Activated T-cell treated with anti-CD3 and anti-CD28 coated beads, Interleukin-2, amount 50 U/mL, for 1 hour (primary cell): ENCODE results near the gene TFCP2L1.

ENCODE experiments used
- DNase-seq: peaks from one replicate; pipeline ENCODE4 v3.0.0-alpha.2; 2020

TFCP2L1 gene

DNA sequence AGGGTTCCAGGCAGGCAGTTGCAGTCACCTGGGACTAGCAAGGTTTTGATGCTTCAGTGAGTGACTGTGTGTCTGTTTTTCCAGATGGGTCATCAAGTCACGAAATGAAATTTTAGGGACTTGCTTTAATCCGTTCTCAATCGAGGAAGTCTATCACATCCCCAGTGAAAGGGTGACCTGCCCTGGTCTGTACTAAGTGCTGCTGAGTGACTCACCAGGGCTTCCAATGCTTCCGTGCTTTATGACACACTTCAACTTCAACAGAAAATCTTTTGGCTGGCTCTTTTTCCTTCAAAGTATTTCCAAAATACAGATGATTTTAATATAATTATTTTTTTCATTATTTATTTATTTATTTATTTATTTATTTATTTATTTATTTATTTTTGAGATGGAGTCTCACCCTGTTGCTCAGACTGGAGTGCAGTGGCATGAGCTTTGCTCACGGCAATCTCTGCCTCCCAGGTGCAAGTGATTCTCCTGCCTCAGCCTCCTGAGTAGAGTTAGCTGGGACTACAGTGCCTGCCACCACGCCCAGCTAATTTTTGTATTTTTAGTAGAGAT, 18.4 kb downstream of the TFCP2L1 start:
- no peak for DNase-seq

DNA sequence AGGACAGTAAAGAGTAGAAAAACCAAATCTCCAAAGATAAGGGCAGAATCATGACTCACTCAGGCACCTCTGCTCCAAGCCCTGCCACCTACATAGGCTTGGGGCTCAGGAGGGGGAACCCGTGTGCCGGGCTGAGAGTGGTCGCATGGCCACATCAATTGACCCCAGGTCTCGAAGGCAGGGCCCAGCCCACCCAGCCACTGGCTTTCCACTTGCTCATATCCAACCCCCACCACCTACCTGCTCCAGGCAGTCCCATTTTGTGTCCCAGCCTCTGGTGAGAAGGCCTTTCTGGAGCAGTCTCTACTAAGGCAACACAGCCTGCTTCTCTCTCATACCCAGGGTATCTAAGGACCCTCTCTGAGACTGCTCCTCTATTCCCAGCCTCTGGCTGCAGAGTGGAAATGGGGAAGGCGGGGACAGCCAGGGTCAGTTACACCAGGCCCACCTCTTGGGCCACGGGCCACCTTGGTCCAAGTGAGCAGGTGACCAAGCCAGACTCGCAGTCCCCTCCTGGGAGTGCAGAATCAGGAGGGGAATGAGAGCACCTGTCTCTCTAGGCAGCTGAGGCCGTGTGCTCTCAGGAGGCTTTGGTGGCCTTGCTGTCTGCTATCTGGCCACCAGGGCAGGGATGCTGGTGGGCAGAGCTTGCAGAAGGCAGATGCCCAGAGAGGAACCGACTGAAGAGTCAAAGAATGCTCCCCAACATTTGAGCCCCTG, 20.8 kb downstream of the TFCP2L1 start:
- DNase-seq = no peak

DNA sequence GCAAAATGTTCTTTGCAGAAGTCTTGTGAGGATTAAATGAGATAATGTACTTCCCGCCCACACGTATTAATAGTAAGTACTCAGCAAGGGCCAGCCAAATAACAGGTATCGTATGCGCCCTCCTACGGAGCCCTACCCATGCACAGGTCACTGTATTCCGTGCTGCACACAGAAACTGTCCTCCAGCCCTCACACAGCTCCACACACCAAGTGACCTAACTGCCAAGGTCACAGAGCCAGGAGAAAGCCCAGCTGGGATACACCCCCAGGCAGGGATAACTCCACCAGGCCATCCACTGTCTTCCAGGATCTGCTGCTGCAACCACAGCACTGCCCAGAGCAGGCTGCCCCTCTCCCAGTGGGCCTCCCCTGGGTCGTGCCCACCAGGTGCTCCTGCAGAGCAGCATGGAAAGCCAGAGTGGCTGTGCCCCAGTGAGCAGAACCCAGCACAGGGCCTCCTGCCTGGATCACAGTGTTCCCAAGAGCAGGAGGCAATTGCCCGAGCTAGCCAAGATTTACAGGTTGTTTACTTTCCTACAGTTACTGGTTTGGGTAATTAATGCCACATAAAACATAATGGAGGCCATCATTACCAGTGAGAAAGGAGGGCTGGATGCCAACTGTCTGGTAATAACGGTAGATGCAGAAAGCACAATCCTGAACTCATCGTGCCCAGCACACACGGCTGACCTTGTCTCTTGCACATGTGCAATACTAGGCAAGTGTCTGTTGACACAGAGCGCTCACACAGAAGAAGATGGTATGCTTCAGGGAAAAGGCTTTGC, 24.4 kb downstream of the TFCP2L1 start:
- DNase-seq = no peak

GRCh38 chr2:121258051-121258450, 27.0 kb downstream of the TFCP2L1 start:
- DNase-seq = no peak

DNA sequence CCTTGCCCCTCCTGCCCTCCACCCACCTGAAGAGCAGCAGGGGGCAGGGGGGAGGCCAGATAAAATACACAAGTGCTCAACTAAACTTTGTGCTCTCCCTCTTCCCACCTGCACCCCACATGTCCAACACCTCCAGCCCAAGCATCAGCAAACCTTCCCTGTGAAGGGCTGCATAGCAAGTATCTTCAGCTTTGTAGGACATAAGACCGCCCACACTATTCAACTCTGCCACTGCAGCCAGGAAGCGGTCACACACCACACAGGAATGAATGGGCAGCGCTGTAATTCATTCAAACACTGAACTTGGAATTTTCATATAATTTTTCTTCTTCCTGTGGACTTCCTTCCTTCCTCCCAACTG, 27.5 kb downstream of the TFCP2L1 start:
- DNase-seq = no peak

- no peak for DNase-seq
These were observed 28.1 kb downstream of the TFCP2L1 start for GRCh38 chr2:121256720-121257479.

- no peak for DNase-seq
These were observed 29.6 kb downstream of the TFCP2L1 start for GRCh38 chr2:121255358-121255757.

GRCh38 chr2:121254748-121255147, 30.3 kb downstream of the TFCP2L1 start:
- no peak for DNase-seq

- DNase-seq = no peak
These were observed 31.2 kb downstream of the TFCP2L1 start for GRCh38 chr2:121253674-121254240.

DNA sequence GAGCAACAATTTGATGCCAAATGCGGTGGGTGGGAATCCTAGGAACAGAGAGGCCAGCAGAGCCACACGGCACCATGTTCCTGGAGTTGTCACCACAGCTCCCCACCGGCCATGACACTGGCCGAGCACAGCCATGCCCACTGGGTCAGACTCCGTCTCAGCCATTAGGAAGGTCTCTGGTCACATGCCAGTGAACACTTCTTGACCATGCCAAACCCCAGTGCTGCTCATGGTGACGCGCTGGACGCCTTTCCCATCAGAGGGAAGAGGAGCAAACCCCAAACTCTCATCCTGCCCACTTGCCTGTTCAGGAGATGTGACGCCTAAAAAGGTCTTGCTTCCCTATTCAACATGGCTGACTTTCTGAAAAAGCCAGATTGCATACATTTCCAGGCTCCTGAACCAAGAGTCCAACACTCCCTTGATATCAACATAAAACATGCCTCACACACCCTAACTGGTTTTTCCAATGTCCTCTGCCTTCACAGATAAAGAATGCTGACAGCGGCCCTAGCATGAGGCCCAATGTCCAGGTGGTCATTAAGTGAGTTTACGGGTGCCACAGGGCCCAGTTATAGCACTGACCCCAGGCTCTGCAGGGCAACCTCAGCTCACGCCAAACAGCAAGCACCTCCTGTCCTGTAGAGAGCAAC, 31.9 kb downstream of the TFCP2L1 start:
- DNase-seq = no peak

GRCh38 chr2:121251497-121251896, 33.5 kb downstream of the TFCP2L1 start:
- no peak for DNase-seq

- DNase-seq = no peak
These were observed 36.1 kb downstream of the TFCP2L1 start for GRCh38 chr2:121248766-121249343.

- no peak for DNase-seq
These were observed 37.0 kb downstream of the TFCP2L1 start for GRCh38 chr2:121247971-121248370.

DNA sequence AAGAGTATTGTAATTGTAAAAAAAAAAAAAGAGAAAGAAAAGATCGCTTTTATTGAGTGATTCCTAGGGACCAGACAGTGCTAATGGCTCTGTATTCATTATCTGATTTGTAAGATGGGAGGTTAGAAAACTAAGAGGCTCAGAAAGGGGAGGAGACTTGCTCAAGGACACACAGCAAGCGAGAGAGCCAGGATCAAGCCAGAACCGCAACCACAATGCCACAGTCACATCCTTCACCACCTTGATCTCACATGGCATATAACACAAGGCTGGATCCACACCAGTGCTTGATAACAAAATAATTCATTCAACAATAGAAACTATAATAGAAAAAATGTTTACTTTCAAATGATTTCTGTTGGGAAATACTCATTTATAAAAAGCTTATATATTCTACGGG, 37.5 kb downstream of the TFCP2L1 start:
- DNase-seq = no peak

DNA sequence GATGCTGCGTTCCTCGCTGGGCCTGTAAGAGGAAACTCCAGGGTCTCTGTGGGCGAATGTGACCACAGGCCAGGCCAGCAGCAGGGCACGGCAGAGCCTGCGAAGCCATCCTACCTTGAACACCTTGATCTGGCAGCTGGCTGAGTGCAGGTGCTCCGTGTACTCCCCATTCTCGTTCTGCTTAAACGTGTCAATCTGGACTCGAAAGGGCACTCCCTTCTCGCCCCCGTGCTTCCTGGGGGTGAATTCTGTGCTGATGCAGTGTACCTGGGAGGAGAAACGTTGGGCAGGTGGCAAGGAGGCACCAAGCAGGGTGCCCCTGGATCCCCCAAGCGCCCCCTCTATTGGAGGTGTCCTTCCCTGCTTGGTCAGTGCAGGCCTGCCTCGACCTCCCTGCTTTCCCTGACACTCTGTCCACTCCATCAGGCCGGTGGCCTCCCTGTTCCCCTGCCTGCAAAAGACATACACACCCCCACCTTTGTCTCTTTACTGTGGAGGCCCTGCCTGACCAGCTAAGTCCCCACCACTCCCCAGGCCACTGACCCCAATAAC, 38.2 kb downstream of the TFCP2L1 start:
- DNase-seq = no peak

GRCh38 chr2:121245913-121246312, 39.1 kb downstream of the TFCP2L1 start:
- no peak for DNase-seq

DNA sequence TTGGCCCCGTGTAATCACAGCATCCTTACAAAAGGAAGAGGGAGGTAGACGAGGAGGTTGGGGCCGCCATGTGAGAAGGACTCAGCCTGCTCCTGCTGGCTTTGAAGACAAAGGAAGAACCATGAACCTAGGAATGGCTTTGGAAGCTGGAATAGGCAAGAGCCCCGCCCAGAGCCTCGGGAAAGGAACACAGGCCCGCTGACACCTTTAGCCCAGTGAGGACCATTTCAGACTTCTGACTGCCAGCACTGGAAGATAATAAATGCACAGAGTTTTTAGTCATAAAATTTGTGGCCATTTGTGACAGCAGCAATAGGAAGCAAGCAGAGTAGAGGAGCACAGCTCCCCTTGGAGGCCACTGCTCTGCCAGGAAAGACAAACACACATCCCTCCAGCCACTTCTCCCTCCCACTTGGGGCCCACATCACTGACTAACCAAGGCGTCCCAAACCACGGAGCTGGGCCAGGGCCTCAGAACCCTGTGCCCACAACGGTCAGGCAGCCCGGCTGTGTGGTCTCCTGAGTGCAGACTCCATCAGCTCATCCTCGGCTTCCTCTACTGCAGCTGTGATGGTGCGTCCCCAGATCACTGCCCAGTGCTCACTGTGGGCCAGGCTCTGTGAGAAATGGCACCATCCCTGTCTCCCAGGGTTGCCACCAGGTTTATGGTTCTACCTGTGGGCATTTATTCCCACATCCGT, 39.7 kb downstream of the TFCP2L1 start:
- no peak for DNase-seq

DNA sequence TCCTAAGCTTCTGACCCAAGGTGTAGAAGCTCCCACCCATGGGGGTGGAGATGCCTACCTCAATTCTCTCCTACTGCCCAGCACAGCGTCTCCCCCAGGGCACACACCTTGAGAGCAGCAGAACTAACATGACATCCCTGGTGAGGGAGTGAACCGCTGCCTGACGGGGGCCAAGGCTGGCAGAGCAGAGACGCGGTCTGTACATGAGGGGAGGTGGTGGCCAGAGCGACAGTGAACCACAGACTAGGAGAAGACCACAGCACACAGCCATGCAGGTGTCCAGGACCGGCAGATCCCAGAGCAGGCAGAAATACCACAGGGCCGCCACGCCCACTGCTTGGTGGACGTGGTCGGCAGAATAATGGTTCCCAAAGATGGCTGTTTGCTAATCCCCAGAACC, 40.4 kb downstream of the TFCP2L1 start:
- DNase-seq = no peak

DNA sequence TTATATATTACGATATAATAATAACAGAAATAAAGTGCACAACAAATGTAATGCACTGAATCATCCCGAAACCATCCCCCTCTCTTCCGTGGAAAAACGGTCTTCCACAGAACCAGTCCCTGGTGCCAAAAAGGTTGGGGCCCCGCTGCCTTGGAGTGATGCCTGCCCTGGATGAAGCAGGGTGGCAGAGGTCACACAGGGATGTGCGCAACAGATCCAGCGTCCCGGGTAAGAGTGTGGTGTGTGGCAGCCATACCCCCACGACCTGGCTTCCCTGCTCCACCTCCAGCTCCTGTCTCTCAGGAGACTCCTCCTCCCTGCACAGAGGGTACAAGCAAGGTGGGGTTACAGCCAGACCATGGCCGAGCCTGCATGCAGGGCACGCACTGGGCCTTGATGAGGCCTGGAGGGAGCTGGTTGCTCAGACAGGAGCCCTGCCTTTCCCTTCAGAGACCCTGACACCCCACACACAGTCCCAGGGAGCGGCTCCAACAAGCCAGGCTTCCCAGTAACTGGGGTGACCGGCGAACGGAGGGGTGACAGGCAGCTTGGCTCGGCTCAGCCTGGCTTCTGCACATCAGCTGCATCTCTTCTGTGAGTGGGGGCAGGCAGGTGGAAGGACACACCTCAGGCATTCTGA, 41.1 kb downstream of the TFCP2L1 start:
- no peak for DNase-seq

DNA sequence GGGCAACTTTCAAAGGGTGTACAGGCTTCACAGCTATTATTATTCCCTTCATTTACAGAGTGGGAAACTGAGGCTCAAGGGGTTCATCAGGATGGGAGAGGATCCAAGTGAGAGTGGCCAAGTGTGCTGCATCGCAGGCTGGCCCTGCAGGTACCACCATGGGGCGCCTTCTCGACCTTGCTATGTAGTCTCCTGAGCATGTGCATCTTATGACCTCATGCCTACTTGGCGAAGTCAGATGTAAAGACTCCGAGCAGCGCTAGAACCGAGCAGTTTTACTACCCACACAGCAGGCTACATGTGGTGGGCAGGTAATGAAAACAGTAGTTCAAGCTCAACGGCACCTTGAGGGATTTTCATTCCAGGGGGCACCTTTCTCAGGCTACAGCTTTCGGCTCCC, 42.0 kb downstream of the TFCP2L1 start:
- DNase-seq = no peak
